22Rv1 (cell line): ENCODE results near the gene HOXA9.

Source experiments
- H3K27ac ChIP-seq: fragments of 450-650 bp; 2 replicates; pipeline ENCODE4 v1.5.1; 2017
- ZFX ChIP-seq: fragments of 450-650 bp; IDR thresholded peaks from 2 replicates; pipeline ENCODE4 v1.6.1; 2017; ENCODE audit warnings: antibody characterized with exemption, borderline replicate concordance
- TF ChIP-seq, protein P1 (sequence below): fragments of 450-650 bp; IDR thresholded peaks from 2 replicates; pipeline ENCODE4 v1.5.1; 2017; ENCODE audit warnings: mild to moderate bottlenecking

The HOXA9 gene

DNA sequence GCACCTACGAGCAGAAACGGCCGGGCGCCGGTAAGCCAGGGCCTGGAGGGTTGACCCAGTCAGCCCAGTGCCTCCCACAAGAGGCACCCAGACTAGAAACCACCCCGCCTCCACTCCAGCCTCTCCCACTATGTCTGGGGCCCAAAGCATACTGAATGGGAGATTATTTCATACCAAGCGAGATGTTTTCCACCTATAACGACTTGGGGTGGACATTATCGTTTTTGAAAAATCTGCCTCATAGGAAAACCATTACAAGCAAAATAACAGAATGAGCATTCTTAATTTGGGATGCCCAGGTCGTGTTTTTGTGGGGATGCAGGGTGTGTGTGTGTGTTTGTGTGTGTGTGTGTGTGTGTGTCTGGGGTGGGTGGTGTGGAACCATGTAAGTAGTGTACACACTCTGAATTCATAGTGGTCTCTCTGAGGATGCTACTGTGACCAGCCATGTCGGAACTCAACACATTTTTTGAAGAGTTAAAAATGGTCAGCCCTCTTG, 19.4 kb downstream of the HOXA9 start:
- no peak overlapping the region for H3K27ac ChIP-seq
- TF ChIP-seq, protein P1, sequence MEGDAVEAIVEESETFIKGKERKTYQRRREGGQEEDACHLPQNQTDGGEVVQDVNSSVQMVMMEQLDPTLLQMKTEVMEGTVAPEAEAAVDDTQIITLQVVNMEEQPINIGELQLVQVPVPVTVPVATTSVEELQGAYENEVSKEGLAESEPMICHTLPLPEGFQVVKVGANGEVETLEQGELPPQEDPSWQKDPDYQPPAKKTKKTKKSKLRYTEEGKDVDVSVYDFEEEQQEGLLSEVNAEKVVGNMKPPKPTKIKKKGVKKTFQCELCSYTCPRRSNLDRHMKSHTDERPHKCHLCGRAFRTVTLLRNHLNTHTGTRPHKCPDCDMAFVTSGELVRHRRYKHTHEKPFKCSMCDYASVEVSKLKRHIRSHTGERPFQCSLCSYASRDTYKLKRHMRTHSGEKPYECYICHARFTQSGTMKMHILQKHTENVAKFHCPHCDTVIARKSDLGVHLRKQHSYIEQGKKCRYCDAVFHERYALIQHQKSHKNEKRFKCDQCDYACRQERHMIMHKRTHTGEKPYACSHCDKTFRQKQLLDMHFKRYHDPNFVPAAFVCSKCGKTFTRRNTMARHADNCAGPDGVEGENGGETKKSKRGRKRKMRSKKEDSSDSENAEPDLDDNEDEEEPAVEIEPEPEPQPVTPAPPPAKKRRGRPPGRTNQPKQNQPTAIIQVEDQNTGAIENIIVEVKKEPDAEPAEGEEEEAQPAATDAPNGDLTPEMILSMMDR, result no peak
- TF ChIP-seq ZFX, result no peak

DNA sequence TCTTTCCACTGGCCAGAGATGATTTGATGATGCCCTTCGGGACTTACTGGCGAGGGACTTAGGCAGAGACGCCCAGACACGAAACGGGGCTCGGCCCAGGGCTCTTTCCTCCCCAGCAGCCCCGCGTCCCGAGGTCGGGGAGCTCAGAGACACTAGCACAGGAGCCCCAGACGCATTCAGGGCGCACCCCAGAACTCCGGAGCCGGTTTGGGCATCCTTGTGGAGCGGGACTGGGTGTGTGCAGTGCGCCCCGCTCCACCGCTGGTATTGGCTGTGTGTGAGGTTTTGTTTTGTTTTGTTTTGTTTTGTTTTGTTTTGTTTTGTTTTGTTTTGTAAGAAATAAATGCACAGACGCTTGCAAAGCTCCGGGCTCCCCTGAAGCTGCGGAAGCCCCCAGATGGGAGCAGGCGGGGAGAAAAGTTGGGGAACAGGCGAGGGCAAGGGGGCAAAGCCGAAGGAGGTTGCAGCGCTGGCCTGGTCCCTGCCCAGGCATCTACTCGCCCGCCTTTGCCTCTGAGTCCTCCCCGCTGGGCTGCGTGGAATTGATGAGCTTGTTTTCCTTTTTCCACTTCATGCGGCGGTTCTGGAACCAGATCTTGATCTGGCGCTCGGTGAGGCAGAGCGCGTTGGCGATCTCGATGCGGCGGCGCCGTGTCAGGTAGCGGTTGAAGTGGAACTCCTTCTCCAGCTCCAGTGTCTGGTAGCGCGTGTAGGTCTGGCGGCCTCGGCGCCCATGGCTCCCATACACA, 20.0 kb downstream of the HOXA9 start:
- H3K27ac ChIP-seq, result no peak overlapping the region
- no peak for TF ChIP-seq ZFX

DNA sequence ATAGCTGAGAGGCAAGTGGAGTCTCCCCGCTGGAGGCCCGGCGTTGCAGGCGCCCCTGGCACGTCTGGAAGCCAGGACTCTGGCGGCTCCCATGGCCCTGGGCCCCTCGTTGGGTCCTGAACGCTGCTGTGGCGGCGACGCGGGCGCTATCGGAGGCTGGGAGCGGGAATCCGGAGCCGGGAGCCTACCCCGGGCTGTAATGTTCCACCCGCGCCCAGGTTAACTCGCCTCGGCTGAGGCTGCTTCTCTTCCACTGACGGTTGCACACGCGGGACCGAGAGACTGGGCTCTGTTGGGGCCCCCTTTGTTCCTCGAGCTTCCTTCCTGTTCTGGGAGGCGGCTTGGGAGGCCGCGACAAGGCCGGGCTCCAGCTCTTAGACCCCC, 20.6 kb downstream of the HOXA9 start:
- H3K27ac ChIP-seq, result no peak overlapping the region
- TF ChIP-seq, protein P1, result no peak
- no peak for TF ChIP-seq ZFX

- TF ChIP-seq ZFX, result no peak
- TF ChIP-seq, protein P1, result 0 out of 2 replicates have a peak, but pooled peaks have one; percentile 23
- H3K27ac ChIP-seq, result no peak overlapping the region
Measured at GRCh38 chr7:27143950-27144780, 21.2 kb downstream of the HOXA9 start.

- TF ChIP-seq, protein P1, result peak; percentile 59
- no peak for TF ChIP-seq ZFX
- H3K27ac ChIP-seq, result no peak within 1 kb of the TSS
Measured at GRCh38 chr7:27143023-27143949, 22.1 kb downstream of the HOXA9 start, which contains the start of gene HOXA5. TSS of gene HOXA5 (minus strand) at chr7:27143681. CDS start at chr7:27143607, 74 bp downstream.

- no peak for TF ChIP-seq ZFX
- TF ChIP-seq, protein P1, result no peak
- no peak overlapping the region for H3K27ac ChIP-seq
Measured at GRCh38 chr7:27142580-27143022, 22.7 kb downstream of the HOXA9 start.
